PFSK-1 (cell line): Measurements from ENCODE around the gene PTCH1.

ENCODE experiments used
- POLR2AphosphoS5 ChIP-seq: IDR thresholded peaks from 2 replicates; pipeline ENCODE4 v1.6.1; 2012; ENCODE audit warnings: low read depth, mild to moderate bottlenecking, control low read depth, low read length, moderate library complexity
- REST ChIP-seq, 2 experiments: IDR thresholded peaks; 2 replicates each; pipeline versions ENCODE4 v1.6.1 to v1.8.0; 2011 to 2012; ENCODE audit warnings: low read depth in 2 of 2, low read length in 2 of 2, control low read depth in 1 of 2, inconsistent platforms in 1 of 2, mild to moderate bottlenecking in 1 of 2, moderate library complexity in 1 of 2; ENCODE audit not compliant: insufficient read depth in 1 of 2

GRCh38 chr9:95507464-95508241, 9.1 kb downstream of the PTCH1 start:
- TF ChIP-seq POLR2AphosphoS5 (peak; percentile 44; the same call in 1 of the 2 replicates), REST (IDR thresholded peaks at IDR 0.05; ENCODE audit: insufficient read depth in 1 of 2, low read depth in 2 of 2, low read length in 2 of 2) (peak in 1 of 2 experiments; percentile 26; a peak in 1 of 4 replicates)
